Stimulated activated CD4-positive, alpha-beta T cell treated with anti-CD3 and anti-CD28 coated beads, Interleukin-1b, Interleukin-23, amount 100 ng/mL, for 24 hours (primary cell): ENCODE results near the gene NAGS.
"Not testable (repeated sequence)": the region's sequence is repeated elsewhere in the genome, so short reads cannot be mapped to it uniquely, and the experiment has no call there.

ENCODE experiments used
- DNase-seq, 4 experiments: peaks; one replicate each; pipeline ENCODE4 v3.0.0-alpha.2; 2020; ENCODE audit warnings: low read depth in 4 of 4, low spot score in 1 of 4

The NAGS gene

DNA sequence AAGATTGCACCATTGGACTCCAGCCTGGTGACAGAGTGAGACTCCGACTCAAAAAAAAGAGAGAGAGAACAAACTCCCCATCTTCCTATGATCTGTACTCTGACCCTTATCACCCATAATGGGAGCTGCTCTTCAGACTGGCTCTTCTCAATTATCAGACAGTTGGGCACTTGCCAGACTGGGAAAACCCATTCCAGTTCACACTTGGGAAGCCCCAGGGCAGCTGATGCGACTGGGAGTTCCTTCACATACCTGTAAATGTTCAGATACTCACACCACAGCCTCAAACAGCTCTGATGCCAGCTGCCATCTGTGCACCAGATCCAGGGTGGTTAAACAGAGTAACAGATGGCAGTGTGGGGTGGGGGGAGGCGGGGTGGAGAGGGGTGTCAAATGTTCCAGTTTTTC is 34.2 kb downstream of the NAGS start:
- DNase-seq, result no peak

DNA sequence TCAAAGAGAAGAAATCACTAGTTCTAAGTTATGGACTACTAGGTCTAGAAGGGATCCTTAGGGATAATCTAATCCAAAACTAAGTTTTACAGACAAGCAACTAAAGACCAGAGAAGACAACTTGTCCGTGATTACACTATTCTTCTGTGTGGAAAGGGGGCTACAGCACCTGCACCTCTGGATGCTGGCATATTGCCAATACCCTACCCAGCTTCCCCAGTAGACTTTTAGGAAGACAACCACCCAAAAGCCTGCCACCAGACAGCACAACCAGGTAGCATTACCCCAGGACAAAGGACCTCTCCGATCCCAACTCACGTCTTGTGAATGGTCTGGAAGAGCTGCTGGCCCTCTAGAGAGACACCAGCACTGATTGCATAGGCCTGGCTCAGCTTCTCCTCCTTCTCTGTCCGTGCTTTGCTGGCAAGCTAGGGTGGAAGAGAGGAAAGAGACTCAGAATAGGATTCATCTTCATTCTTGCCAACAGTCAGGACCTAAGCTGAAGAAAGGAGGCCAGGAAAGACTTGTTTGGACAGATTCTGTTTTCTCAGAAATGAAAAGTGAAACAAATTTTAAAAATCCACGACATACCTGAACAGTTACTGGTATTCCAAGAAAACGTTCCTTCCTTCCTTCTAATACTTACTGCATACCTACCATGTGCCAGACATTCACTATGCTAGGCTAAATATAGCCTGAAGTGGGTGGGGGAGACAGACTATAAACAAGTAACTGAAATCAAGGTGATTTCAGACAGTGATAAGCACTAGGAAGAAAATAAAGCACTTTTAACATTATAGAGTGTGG is 35.6 kb downstream of the NAGS start:
- DNase-seq, result no peak

DNA sequence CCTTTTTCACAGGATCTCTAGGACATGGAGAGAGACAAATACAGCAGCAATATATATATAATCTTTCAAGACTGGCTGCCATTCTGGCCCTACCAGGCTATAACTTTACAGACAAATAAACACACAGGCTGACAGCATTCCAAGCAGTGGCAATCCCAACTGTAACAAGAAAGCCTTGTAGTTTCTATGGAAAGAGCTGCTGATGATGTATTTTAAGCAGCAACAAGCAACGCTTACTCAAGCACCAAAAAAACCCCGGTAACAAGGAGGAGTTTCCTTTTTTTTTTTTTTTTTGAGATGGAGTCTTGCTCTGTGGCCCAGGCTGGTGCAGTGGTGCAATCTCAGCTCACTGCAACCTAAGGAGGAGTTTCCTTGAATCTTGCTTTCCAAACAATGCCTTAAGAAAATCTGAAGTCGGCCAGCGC is 38.9 kb downstream of the NAGS start:
- DNase-seq, result no peak

DNA sequence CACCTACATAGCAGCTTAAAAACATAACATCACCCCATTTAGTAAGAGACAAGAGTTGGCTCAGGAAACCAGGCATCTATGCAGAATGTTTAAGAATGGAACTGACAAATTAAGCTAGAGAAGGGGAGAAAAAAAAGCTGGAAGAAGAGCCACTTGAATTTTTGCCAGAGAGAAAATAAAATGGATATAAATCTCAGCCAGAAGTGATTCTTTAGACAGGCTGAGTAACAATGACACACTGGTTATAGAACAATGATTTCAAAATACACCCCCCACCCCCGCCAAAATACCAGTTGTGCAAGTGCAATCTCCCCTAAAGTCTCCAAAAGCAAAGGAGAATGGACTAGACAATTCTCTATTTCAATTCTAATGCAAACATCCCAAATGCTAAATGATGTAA is 39.6 kb downstream of the NAGS start:
- no peak for DNase-seq

DNA sequence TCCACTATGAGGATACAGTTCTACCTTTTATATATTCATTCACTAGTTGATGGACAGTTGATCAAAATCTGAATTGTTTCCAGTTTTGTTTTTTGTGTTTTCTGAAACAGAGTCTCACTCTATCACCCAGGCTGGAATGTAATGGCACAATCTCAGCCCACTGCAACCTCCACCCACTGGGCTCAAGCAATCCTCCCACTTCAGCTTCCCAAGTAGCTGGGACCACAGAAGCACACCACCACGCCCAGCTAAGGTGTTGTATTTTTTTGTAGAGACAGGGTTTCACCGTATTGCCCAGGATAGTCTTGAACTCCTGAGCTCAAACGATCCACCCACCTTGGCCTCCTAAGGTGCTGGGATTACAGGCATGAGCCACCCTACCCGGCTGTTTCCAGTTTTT is 41.1 kb downstream of the NAGS start:
- no peak for DNase-seq

DNA sequence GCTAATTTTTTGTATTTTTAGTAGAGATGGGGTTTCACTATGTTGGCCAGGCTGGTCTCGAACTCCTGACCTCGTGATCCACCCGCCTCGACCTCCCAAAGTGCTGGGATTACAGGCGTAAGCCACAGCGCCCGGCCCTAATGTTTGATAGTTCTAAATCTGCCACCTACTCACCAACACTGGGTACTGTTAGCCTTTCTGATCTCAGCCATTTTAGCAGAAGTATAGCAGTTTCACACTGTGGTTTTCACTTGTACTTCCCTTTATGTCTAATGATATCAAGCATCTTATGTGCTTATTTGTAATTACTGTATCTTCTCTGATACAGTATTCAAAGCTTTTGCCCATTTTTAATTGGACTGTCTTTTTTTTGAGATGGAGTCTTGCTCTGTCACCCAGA is 42.5 kb downstream of the NAGS start:
- not testable (repeated sequence) for DNase-seq

DNA sequence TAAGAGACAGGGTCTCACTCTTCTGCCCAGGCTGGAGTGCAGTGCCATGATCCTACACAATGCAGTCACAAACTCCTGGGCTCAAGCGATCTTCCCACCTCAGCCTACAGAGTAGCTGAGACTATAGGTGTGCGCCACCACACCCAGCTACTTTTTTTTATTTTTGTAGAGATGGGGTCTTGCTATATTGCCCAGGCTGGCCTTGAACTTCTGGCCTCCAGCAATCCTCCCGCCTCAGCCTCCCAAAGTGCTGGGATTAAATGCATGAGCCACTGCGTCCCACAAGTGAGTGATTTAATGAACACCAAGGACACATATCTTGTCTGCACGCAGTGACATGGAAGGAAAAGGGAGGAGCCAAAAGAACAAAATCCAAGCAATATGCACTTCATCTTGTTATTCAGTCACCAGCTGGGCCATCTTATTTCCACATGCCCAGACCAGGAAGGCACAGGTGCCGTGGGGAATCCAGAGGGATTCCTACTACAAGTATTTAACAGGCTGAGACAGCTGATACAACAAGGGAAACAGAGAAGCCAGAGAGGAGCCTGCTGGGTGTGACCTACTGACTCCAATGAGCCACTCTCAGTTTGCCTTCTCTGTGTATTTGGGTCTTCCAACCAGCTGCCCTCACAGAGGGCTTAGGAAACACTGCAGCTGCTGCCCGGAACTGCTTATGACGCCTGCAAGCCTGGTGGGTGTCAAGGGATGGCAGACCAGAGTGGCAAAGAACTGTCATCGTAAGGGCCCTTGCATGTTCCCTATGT is 45.1 kb downstream of the NAGS start:
- no peak for DNase-seq

DNA sequence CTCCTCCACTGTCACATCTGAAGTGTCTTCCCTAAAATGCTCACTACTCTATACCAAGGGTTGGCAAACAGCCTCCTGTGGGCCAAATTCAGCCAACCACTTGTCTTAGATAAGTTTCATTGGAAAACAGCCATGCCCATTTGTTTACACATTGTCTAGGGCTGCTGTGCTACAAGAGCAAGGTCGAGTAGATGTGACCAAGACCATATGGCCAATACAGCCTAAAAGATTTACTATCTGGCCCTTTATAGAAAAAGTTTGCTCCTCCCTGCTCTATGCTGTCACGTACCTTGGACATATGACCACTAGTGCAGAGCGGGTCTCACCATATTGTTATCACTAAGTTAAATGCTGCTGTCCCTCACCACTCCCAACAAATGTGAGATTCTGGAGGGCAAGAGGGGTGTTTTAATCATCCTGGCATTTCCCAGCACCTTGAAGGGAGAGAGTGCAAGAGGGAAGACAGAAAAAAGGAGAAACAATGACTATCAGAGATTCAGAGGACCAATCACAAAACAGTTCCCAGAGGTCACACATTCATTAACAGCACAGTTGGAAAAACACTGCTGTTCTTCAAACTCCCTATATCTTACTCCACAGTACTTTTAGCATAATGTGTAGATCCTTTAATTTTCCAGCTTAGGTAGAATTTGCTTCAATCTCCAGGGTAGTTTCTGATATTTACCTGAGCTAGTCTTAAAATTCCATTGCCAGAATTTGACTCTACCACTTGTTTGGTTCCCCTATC is 48.9 kb downstream of the NAGS start:
- DNase-seq, result no peak
